Lower leg skin (tissue), 4 donors: ENCODE measurements around the gene HCLS1. TPM values are rescaled to one million over a fixed set of nuclear protein-coding genes. Genes with fewer than 3 reads are reported as not detected.

Experiments used
- DNase-seq, 2 donors: peaks; one replicate each; pipeline ENCODE4 v3.0.0-alpha.2; 2019; ENCODE audit warnings: low spot score in 2 of 2
- H3K4me3 ChIP-seq: fragments of 200-600 bp; sonication (generic); 2 replicates; pipeline ENCODE4 v1.5.1; 2017; ENCODE audit warnings: mild to moderate bottlenecking, low read depth; ENCODE audit not compliant: poor library complexity, severe bottlenecking
- POLR2A ChIP-seq, 2 donors: fragments of 450-650 bp; IDR thresholded peaks; one replicate each; pipeline ENCODE4 v1.6.1; 2016 to 2017; ENCODE audit warnings: antibody characterized with exemption in 2 of 2, mild to moderate bottlenecking in 1 of 2, moderate library complexity in 1 of 2
- WGBS, 2 donors: methylation state at CpG; one replicate each; pipeline ENCODE4 v1.1.5; 2018; 5-methylcytosine and 5-hydroxymethylcytosine counted together
- intact Hi-C: fragments of 100-400 bp; cut with DNase I; formaldehyde crosslinking; loops from one replicate; pipeline ENCODE4 v1.15.0; 2023; ENCODE audit warnings: low total_unique reads
- total RNA-seq, 4 donors: library from RNA; depleted of rRNA; stranded (reverse); fragments of >200 nt; gene quantifications; one replicate each; pipeline ENCODE4 v1.1.0, GENCODE V29; 2016
- TF ChIP-seq, protein P1 (sequence below), 3 donors: fragments of 450-650 bp; IDR thresholded peaks; one replicate each; pipeline ENCODE4 v1.5.1; 2016; ENCODE audit warnings: antibody characterized with exemption in 3 of 3, mild to moderate bottlenecking in 3 of 3, moderate library complexity in 2 of 3

HCLS1 gene
- total RNA-seq, 4 donors from 2014 or later, result 8.8 to 21.9 (median 13.2) TPM

GRCh38 chr3:121681792-121682191 lies 21.1 kb upstream of the HCLS1 start:
- H3K4me3 ChIP-seq, result no peak overlapping the region
- intact Hi-C loops, result no loop called here
- 92 to 95% methylated on average over 1 of the region's 1 CpG for WGBS, 2 donors
- no peak for TF ChIP-seq POLR2A (IDR thresholded peaks at IDR 0.05)
- TF ChIP-seq, protein P1, sequence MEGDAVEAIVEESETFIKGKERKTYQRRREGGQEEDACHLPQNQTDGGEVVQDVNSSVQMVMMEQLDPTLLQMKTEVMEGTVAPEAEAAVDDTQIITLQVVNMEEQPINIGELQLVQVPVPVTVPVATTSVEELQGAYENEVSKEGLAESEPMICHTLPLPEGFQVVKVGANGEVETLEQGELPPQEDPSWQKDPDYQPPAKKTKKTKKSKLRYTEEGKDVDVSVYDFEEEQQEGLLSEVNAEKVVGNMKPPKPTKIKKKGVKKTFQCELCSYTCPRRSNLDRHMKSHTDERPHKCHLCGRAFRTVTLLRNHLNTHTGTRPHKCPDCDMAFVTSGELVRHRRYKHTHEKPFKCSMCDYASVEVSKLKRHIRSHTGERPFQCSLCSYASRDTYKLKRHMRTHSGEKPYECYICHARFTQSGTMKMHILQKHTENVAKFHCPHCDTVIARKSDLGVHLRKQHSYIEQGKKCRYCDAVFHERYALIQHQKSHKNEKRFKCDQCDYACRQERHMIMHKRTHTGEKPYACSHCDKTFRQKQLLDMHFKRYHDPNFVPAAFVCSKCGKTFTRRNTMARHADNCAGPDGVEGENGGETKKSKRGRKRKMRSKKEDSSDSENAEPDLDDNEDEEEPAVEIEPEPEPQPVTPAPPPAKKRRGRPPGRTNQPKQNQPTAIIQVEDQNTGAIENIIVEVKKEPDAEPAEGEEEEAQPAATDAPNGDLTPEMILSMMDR (IDR thresholded peaks at IDR 0.05), result no peak
- no peak for DNase-seq

GRCh38 chr3:121677141-121677540 lies 16.4 kb upstream of the HCLS1 start:
- H3K4me3 ChIP-seq, result no peak overlapping the region
- DNase-seq, result no peak
- TF ChIP-seq, protein P1 (IDR thresholded peaks at IDR 0.05), result no peak
- TF ChIP-seq POLR2A (IDR thresholded peaks at IDR 0.05), result no peak
- WGBS, 2 donors, result 94 to 97% methylated on average over 2 of the region's 2 CpGs
- intact Hi-C loops, result no loop called here

GRCh38 chr3:121670676-121671075 lies 10.0 kb upstream of the HCLS1 start:
- intact Hi-C loops, result no loop called here
- TF ChIP-seq, protein P1 (IDR thresholded peaks at IDR 0.05), result no peak
- TF ChIP-seq POLR2A (IDR thresholded peaks at IDR 0.05), result no peak
- no peak for DNase-seq
- H3K4me3 ChIP-seq, result no peak overlapping the region

DNA sequence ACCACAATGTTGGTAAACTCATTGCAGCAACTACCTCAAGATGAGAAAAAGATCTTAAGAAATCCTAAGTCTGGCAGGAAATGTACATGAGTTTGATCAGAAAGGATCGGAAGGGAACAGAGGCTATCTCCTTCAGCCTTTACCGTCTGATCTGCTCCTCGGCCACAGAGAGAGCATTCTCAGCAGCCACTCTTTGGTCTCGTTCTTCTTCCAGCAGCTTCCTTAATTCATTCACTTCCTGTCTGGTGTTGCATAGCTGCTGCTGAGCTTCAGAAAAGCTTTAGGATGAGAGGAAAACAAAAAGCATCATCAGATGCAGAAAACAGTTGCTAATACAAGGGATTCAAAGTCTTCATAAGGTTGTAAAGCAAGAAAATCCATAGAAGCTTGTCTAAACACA lies 6.6 kb upstream of the HCLS1 start:
- no peak for DNase-seq
- WGBS, 2 donors, result 85 to 86% methylated on average over 4 of the region's 4 CpGs
- H3K4me3 ChIP-seq, result no peak overlapping the region
- intact Hi-C loops, result no loop called here
- TF ChIP-seq POLR2A (IDR thresholded peaks at IDR 0.05), result no peak
- TF ChIP-seq, protein P1 (IDR thresholded peaks at IDR 0.05), result no peak

- no peak overlapping the region for H3K4me3 ChIP-seq
- intact Hi-C loops, result no loop called here
- DNase-seq, result no peak
- WGBS, 2 donors, result 54 to 60% methylated on average over 2 of the region's 2 CpGs
- TF ChIP-seq POLR2A (IDR thresholded peaks at IDR 0.05), result no peak
- TF ChIP-seq, protein P1 (IDR thresholded peaks at IDR 0.05), result no peak
Measured at GRCh38 chr3:121665488-121665887, 4.8 kb upstream of the HCLS1 start.

DNA sequence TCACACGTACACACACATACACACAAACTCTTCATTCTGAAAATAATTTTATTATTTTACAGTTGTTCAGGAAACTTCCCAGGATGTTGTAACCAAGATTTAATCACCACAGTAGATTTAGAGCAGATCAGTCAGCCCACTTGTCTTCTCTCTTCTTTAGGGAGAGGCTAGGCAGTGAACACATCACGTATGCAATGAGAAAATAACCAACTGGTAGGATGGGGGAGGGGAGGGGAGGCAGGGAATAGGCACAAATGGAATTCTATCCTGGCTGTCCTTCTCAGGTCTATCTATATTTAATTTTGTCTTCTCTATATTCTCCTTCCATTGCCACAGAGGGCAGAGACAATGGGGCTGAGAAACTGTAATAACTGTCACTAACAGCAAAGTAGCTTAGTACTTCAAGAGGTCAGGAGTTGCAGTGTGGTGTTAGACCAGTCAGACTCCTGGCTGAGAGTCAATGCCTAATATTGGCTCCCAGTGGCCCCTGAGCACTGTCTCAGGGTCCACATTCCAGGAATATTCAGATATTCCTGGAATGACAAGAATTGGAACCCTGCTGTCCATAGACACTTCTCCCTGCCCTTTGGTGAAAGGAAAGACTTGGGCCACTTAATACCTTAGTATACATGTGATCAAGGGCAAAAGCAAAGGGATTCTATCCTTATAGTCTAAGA lies 2.6 kb upstream of the HCLS1 start:
- DNase-seq, result no peak
- no peak for TF ChIP-seq POLR2A (IDR thresholded peaks at IDR 0.05)
- TF ChIP-seq, protein P1 (IDR thresholded peaks at IDR 0.05), result no peak
- H3K4me3 ChIP-seq, result no peak overlapping the region
- 47 to 69% methylated on average over 2 of the region's 2 CpGs for WGBS, 2 donors
- intact Hi-C loops, result no loop called here
